A204.1 (cell line): ENCODE data around the gene EIF4E.
"Not testable (repeated sequence)": the region's sequence is repeated elsewhere in the genome, so short reads cannot be mapped to it uniquely, and the experiment has no call there.

Source experiments
- FAIRE-seq: peaks from 2 replicates; lab custom pipeline; 2012; peaks lifted over from hg19 to GRCh38; lab: Jason Lieb, UNC

Gene EIF4E

GRCh38 chr4:98930311-98930865 is 1.5 kb upstream of the EIF4E start:
- FAIRE-seq, result no peak

GRCh38 chr4:98929341-98930267 is 671 bp upstream of the EIF4E start:
- no peak for FAIRE-seq

GRCh38 chr4:98928131-98928504 is 815 bp downstream of the EIF4E start:
- peak; percentile 3 for FAIRE-seq

- FAIRE-seq, result not testable (repeated sequence)
Observed at GRCh38 chr4:98926257-98926656, 2.7 kb downstream of the EIF4E start.

GRCh38 chr4:98921292-98921691 is 7.6 kb downstream of the EIF4E start:
- FAIRE-seq, result no peak

DNA sequence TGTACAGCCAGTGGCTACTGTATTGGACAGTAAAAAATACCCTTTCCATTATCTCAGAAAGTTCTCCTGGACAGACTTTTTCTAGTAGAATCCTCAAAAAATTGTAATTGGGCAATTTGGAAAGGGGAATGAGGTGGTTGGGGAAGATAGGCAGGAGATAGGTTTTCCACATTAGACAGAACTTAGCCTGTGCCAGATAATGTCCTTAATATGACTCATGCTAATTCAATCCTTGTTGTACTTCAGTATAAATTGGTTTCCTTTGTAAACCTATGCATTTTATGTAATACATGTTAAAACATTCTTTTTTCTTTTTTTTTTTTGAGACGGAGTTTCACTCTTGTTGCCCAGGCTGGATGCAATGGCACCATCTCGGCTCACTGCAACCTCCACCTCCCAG is 8.9 kb downstream of the EIF4E start:
- no peak for FAIRE-seq

DNA sequence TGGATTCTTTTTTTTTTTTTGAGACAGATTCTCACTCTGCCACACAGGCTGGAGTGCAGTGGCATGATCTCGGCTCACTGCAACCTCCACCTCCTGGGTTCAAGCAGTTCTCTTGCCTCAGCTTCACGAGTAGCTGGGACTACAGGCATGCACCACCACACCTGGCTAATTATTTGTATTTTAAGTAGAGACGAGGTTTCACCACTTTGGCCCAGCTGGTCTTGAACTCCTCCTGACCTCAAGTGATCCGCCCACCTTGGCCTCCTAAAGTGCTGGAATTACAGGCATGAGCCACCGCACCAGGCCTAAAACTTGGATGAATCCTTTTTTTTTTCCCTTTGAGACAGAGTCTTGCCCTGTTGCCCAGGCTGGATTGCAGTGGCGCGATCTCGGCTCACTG is 18.2 kb downstream of the EIF4E start:
- not testable (repeated sequence) for FAIRE-seq

- peak; percentile 29 for FAIRE-seq
Observed at GRCh38 chr4:98909646-98910401, 19.1 kb downstream of the EIF4E start.

GRCh38 chr4:98908703-98909262 is 20.1 kb downstream of the EIF4E start:
- no peak for FAIRE-seq

GRCh38 chr4:98908182-98908581 is 20.8 kb downstream of the EIF4E start:
- FAIRE-seq, result no peak

DNA sequence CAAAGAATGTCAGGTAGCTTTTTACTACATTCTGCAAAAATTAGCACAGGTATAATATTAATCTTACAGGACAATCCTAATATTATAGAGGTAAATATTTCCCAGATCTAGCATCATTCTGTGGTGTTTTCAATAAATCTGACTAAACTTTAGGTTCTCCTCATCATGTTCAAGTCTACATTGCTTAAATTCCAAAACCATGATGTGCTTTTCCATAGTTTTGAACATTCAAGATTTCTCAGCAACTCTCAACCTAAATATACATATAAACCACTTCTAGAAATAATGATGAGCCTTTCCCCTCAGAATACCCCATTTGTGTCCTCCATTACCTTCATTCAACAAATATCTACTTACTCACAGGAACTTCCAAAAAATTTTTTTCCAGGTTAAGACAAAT is 23.1 kb downstream of the EIF4E start:
- FAIRE-seq, result no peak

GRCh38 chr4:98905297-98905696 is 23.6 kb downstream of the EIF4E start:
- FAIRE-seq, result no peak

- FAIRE-seq, result no peak
Observed at GRCh38 chr4:98903963-98904362, 25.0 kb downstream of the EIF4E start.

- no peak for FAIRE-seq
Observed at GRCh38 chr4:98903561-98903960, 25.4 kb downstream of the EIF4E start.

DNA sequence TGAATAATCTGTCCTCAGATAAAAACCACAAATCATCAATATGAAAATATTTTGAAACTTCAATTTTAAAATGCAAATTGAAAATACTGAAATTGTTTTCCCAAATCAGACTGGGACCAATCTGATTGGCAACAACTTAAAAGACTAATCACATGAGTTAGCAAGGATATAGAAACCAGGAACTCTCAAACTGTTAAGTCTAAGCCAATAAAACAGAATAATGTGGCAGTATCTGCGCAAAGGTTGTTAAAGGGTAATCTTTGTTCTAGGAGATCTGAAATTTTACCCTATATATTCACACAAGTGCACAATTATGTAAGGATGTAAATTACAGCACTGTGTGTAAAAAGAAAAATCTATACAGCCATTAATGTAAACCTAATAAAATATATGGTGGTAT is 29.7 kb downstream of the EIF4E start:
- no peak for FAIRE-seq

- FAIRE-seq, result no peak
Observed at GRCh38 chr4:98891478-98892337, 37.2 kb downstream of the EIF4E start.

GRCh38 chr4:98890702-98891455 is 38.1 kb downstream of the EIF4E start:
- peak; percentile 19 for FAIRE-seq

- FAIRE-seq, result no peak
Observed at GRCh38 chr4:98887145-98887544, 41.8 kb downstream of the EIF4E start.

DNA sequence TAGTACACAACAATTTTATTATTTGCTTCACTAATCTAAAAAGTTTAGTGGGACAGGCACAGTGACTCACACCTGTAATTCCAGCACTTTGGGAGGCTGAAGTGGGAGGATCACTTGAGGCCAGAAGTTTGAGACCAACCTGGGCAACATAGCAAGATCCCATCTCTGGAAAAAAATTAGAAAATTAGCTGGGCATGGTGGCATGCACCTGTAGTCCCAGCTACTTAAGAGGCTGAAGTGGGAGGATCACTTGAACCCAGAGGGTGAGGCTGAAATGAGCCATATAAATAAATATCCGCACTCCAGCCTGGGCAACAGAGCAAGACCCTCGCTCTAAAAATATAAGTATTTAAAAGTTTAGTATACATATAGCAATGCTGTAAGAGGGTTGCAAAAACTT is 42.6 kb downstream of the EIF4E start:
- not testable (repeated sequence) for FAIRE-seq

- not testable (repeated sequence) for FAIRE-seq
Observed at GRCh38 chr4:98880884-98881283, 48.0 kb downstream of the EIF4E start.

GRCh38 chr4:98879515-98879914 is 49.4 kb downstream of the EIF4E start:
- FAIRE-seq, result no peak
